C4-2B (cell line): ENCODE measurements around the gene TTC23.

Experiments used
- ZFX ChIP-seq: fragments of 450-650 bp; IDR thresholded peaks from 2 replicates; pipeline ENCODE4 v1.6.1; 2017
- TF ChIP-seq, protein P1 (sequence below): fragments of 450-650 bp; conservative IDR thresholded peaks from 2 replicates; pipeline ENCODE4 v1.5.1; 2017; ENCODE audit warnings: mild to moderate bottlenecking

DNA sequence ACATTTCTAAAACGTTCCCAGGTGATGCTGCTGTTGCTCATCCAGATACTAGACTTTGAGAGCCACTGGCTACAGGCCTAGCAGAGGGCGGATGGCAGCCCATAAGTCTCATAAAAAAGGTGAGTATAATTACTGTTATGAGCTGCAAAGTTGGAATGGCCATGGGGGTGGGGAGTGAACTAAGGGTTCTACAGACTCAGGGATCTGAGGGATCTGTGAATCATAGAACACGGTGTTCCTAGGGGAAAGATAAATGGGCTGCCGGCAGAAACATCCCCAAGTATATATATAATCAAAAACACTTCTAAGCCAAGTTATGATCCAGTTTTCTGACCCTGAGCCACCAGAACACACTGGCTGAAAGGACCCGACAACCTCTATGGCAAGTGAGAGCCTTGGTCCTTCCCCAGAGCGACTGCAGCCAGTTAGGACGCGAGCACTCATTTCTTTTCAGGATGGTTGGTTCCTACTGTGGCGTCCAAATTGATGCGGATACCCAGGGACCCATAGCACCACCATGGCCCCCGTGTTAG lies 152.4 kb downstream of the TTC23 start:
- TF ChIP-seq, protein P1, sequence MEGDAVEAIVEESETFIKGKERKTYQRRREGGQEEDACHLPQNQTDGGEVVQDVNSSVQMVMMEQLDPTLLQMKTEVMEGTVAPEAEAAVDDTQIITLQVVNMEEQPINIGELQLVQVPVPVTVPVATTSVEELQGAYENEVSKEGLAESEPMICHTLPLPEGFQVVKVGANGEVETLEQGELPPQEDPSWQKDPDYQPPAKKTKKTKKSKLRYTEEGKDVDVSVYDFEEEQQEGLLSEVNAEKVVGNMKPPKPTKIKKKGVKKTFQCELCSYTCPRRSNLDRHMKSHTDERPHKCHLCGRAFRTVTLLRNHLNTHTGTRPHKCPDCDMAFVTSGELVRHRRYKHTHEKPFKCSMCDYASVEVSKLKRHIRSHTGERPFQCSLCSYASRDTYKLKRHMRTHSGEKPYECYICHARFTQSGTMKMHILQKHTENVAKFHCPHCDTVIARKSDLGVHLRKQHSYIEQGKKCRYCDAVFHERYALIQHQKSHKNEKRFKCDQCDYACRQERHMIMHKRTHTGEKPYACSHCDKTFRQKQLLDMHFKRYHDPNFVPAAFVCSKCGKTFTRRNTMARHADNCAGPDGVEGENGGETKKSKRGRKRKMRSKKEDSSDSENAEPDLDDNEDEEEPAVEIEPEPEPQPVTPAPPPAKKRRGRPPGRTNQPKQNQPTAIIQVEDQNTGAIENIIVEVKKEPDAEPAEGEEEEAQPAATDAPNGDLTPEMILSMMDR: no peak
- TF ChIP-seq ZFX: no peak
